ENCODE results near the gene MEIKIN. TPM values are rescaled to one million over a fixed set of nuclear protein-coding genes. Genes with fewer than 3 reads are reported as not detected.

Gene MEIKIN
- total and polyA plus RNA-seq, 2 of the 8 experiments (the other 6 are each of a cell fraction or from before 2014, with no cell fraction given): not detected

DNA sequence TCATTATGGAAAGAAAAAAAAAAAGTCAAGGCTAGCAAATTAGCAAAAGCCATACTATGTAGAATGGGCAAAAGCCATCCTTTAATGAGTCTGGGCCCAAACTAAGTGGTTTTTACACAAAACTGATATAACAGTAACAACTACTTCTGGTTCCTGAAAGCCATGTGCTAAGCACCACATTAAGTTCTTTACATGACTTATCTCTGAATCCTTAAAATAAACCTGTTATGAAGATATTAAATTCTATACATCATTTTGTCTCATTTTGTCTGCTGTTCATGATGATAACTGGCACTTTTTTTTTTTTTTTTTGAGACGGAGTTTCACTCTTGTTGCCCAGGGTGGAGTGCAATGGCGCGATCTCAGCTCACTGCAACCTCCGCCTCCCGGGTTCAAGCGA lies 153.6 kb downstream of the MEIKIN start (continued):
- TF ChIP-seq, protein P1, sequence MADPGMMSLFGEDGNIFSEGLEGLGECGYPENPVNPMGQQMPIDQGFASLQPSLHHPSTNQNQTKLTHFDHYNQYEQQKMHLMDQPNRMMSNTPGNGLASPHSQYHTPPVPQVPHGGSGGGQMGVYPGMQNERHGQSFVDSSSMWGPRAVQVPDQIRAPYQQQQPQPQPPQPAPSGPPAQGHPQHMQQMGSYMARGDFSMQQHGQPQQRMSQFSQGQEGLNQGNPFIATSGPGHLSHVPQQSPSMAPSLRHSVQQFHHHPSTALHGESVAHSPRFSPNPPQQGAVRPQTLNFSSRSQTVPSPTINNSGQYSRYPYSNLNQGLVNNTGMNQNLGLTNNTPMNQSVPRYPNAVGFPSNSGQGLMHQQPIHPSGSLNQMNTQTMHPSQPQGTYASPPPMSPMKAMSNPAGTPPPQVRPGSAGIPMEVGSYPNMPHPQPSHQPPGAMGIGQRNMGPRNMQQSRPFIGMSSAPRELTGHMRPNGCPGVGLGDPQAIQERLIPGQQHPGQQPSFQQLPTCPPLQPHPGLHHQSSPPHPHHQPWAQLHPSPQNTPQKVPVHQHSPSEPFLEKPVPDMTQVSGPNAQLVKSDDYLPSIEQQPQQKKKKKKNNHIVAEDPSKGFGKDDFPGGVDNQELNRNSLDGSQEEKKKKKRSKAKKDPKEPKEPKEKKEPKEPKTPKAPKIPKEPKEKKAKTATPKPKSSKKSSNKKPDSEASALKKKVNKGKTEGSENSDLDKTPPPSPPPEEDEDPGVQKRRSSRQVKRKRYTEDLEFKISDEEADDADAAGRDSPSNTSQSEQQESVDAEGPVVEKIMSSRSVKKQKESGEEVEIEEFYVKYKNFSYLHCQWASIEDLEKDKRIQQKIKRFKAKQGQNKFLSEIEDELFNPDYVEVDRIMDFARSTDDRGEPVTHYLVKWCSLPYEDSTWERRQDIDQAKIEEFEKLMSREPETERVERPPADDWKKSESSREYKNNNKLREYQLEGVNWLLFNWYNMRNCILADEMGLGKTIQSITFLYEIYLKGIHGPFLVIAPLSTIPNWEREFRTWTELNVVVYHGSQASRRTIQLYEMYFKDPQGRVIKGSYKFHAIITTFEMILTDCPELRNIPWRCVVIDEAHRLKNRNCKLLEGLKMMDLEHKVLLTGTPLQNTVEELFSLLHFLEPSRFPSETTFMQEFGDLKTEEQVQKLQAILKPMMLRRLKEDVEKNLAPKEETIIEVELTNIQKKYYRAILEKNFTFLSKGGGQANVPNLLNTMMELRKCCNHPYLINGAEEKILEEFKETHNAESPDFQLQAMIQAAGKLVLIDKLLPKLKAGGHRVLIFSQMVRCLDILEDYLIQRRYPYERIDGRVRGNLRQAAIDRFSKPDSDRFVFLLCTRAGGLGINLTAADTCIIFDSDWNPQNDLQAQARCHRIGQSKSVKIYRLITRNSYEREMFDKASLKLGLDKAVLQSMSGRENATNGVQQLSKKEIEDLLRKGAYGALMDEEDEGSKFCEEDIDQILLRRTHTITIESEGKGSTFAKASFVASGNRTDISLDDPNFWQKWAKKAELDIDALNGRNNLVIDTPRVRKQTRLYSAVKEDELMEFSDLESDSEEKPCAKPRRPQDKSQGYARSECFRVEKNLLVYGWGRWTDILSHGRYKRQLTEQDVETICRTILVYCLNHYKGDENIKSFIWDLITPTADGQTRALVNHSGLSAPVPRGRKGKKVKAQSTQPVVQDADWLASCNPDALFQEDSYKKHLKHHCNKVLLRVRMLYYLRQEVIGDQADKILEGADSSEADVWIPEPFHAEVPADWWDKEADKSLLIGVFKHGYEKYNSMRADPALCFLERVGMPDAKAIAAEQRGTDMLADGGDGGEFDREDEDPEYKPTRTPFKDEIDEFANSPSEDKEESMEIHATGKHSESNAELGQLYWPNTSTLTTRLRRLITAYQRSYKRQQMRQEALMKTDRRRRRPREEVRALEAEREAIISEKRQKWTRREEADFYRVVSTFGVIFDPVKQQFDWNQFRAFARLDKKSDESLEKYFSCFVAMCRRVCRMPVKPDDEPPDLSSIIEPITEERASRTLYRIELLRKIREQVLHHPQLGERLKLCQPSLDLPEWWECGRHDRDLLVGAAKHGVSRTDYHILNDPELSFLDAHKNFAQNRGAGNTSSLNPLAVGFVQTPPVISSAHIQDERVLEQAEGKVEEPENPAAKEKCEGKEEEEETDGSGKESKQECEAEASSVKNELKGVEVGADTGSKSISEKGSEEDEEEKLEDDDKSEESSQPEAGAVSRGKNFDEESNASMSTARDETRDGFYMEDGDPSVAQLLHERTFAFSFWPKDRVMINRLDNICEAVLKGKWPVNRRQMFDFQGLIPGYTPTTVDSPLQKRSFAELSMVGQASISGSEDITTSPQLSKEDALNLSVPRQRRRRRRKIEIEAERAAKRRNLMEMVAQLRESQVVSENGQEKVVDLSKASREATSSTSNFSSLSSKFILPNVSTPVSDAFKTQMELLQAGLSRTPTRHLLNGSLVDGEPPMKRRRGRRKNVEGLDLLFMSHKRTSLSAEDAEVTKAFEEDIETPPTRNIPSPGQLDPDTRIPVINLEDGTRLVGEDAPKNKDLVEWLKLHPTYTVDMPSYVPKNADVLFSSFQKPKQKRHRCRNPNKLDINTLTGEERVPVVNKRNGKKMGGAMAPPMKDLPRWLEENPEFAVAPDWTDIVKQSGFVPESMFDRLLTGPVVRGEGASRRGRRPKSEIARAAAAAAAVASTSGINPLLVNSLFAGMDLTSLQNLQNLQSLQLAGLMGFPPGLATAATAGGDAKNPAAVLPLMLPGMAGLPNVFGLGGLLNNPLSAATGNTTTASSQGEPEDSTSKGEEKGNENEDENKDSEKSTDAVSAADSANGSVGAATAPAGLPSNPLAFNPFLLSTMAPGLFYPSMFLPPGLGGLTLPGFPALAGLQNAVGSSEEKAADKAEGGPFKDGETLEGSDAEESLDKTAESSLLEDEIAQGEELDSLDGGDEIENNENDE (IDR thresholded peaks at IDR 0.05; ENCODE audit: insufficient replicate concordance, low read length): no peak
- no peak for TF ChIP-seq ATF2 (IDR thresholded peaks at IDR 0.05; ENCODE audit: low read length)
- TF ChIP-seq, protein P2, sequence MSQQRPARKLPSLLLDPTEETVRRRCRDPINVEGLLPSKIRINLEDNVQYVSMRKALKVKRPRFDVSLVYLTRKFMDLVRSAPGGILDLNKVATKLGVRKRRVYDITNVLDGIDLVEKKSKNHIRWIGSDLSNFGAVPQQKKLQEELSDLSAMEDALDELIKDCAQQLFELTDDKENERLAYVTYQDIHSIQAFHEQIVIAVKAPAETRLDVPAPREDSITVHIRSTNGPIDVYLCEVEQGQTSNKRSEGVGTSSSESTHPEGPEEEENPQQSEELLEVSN (IDR thresholded peaks at IDR 0.05): no peak
- TF ChIP-seq, protein P3, sequence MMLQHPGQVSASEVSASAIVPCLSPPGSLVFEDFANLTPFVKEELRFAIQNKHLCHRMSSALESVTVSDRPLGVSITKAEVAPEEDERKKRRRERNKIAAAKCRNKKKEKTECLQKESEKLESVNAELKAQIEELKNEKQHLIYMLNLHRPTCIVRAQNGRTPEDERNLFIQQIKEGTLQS (IDR thresholded peaks at IDR 0.05; ENCODE audit: insufficient read depth, low read depth, low read length): no peak
- no peak for TF ChIP-seq CHD2 (IDR thresholded peaks at IDR 0.05; ENCODE audit: low read length)
- TF ChIP-seq SIX5 (IDR thresholded peaks at IDR 0.05; ENCODE audit: low read depth, low read length): no peak
